ES-I3 (cell line): ENCODE results near the gene EFCAB6.

ENCODE experiments used
- H3K36me3 ChIP-seq: 2 replicates; pipeline ENCODE4 v1.6.1; 2013; ENCODE audit warnings: mild to moderate bottlenecking, low read length, control low read depth, moderate library complexity; ENCODE audit not compliant: insufficient read depth
- H3K4me1 ChIP-seq: 2 replicates; pipeline ENCODE4 v1.6.1; 2013; ENCODE audit warnings: mild to moderate bottlenecking, control low read depth, low read length; ENCODE audit not compliant: insufficient read depth
- H3K9ac ChIP-seq: 2 replicates; pipeline ENCODE4 v1.6.1; 2013; ENCODE audit warnings: low read depth, mild to moderate bottlenecking, low read length, moderate library complexity
- H3K9me3 ChIP-seq: 2 replicates; pipeline ENCODE4 v1.6.1; 2013; ENCODE audit warnings: mild to moderate bottlenecking, low read length, moderate library complexity; ENCODE audit not compliant: control insufficient read depth, insufficient read depth

The EFCAB6 gene

GRCh38 chr22:43747058-43747457 is 65.0 kb downstream of the EFCAB6 start:
- Histone ChIP-seq H3K4me1 (peaks cover 13% of the 10 kb centered on the region), H3K36me3 (no peaks in the 10 kb centered on the region)

GRCh38 chr22:43745783-43746356 is 66.2 kb downstream of the EFCAB6 start:
- H3K36me3 ChIP-seq, result no peaks in the 10 kb centered on the region
- no peaks in the 10 kb centered on the region for H3K9me3 ChIP-seq
- H3K4me1 ChIP-seq, result peaks cover 19% of the 10 kb centered on the region
- H3K9ac ChIP-seq, result no peak overlapping the region

More at GRCh38 chr22:43747058-43747457, 65.0 kb downstream of the EFCAB6 start:
- Histone ChIP-seq H3K9ac (no peak overlapping the region), H3K9me3 (no peaks in the 10 kb centered on the region)

- Histone ChIP-seq H3K36me3 (no peaks in the 10 kb centered on the region), H3K9me3 (no peaks in the 10 kb centered on the region), H3K4me1 (peaks cover 20% of the 10 kb centered on the region), H3K9ac (no peak overlapping the region)
These were observed 66.7 kb downstream of the EFCAB6 start for GRCh38 chr22:43745411-43745770.

GRCh38 chr22:43744700-43745410 is 67.2 kb downstream of the EFCAB6 start:
- Histone ChIP-seq H3K36me3 (no peaks in the 10 kb centered on the region), H3K4me1 (peaks cover 18% of the 10 kb centered on the region), H3K9me3 (no peaks in the 10 kb centered on the region), H3K9ac (no peak overlapping the region)

- no peaks in the 10 kb centered on the region for H3K36me3 ChIP-seq
- H3K9me3 ChIP-seq, result no peaks in the 10 kb centered on the region
- peaks cover 18% of the 10 kb centered on the region for H3K4me1 ChIP-seq
- H3K9ac ChIP-seq, result no peak overlapping the region
These were observed 68.0 kb downstream of the EFCAB6 start for GRCh38 chr22:43743929-43744643.

- peaks cover 18% of the 10 kb centered on the region for H3K4me1 ChIP-seq
- H3K9me3 ChIP-seq, result no peaks in the 10 kb centered on the region
These were observed 69.0 kb downstream of the EFCAB6 start for GRCh38 chr22:43743131-43743530.

GRCh38 chr22:43742154-43742950 is 69.8 kb downstream of the EFCAB6 start:
- Histone ChIP-seq H3K36me3 (no peaks in the 10 kb centered on the region), H3K4me1 (peaks cover 18% of the 10 kb centered on the region), H3K9ac (no peak overlapping the region), H3K9me3 (no peaks in the 10 kb centered on the region)

More at GRCh38 chr22:43743131-43743530, 69.0 kb downstream of the EFCAB6 start:
- Histone ChIP-seq H3K9ac (no peak overlapping the region), H3K36me3 (no peaks in the 10 kb centered on the region)

GRCh38 chr22:43740587-43741270 is 71.4 kb downstream of the EFCAB6 start:
- H3K9ac ChIP-seq, result no peak overlapping the region
- peaks cover 18% of the 10 kb centered on the region for H3K4me1 ChIP-seq
- H3K36me3 ChIP-seq, result no peaks in the 10 kb centered on the region
- no peaks in the 10 kb centered on the region for H3K9me3 ChIP-seq

- Histone ChIP-seq H3K9ac (no peak overlapping the region), H3K9me3 (no peaks in the 10 kb centered on the region), H3K4me1 (peaks cover 18% of the 10 kb centered on the region), H3K36me3 (no peaks in the 10 kb centered on the region)
These were observed 72.2 kb downstream of the EFCAB6 start for GRCh38 chr22:43739851-43740379.

GRCh38 chr22:43737150-43737828 is 74.8 kb downstream of the EFCAB6 start:
- H3K9ac ChIP-seq, result no peak overlapping the region
- H3K9me3 ChIP-seq, result no peaks in the 10 kb centered on the region
- peaks cover 22% of the 10 kb centered on the region for H3K4me1 ChIP-seq
- H3K36me3 ChIP-seq, result no peaks in the 10 kb centered on the region

- no peaks in the 10 kb centered on the region for H3K36me3 ChIP-seq
- peaks cover 18% of the 10 kb centered on the region for H3K4me1 ChIP-seq
- H3K9ac ChIP-seq, result no peak overlapping the region
- no peaks in the 10 kb centered on the region for H3K9me3 ChIP-seq
These were observed 75.5 kb downstream of the EFCAB6 start for GRCh38 chr22:43736651-43737050.

GRCh38 chr22:43734370-43735150 is 77.5 kb downstream of the EFCAB6 start:
- H3K4me1 ChIP-seq, result peaks cover 4% of the 10 kb centered on the region; the same call in 1 of the 2 replicates
- no peaks in the 10 kb centered on the region for H3K36me3 ChIP-seq
- no peak overlapping the region for H3K9ac ChIP-seq
- no peaks in the 10 kb centered on the region for H3K9me3 ChIP-seq

- no peak overlapping the region for H3K9ac ChIP-seq
- H3K4me1 ChIP-seq, result peaks cover 4% of the 10 kb centered on the region; the same call in 1 of the 2 replicates
- H3K9me3 ChIP-seq, result no peaks in the 10 kb centered on the region
- no peaks in the 10 kb centered on the region for H3K36me3 ChIP-seq
These were observed 79.0 kb downstream of the EFCAB6 start for GRCh38 chr22:43733138-43733537.
